ENCODE data around the gene ASB13. TPM values are rescaled to one million over a fixed set of nuclear protein-coding genes. Genes with fewer than 3 reads are reported as not detected.

ASB13 gene
- total RNA-seq, 2 experiments from 2014 or later = 9.0 to 10.1 TPM

DNA sequence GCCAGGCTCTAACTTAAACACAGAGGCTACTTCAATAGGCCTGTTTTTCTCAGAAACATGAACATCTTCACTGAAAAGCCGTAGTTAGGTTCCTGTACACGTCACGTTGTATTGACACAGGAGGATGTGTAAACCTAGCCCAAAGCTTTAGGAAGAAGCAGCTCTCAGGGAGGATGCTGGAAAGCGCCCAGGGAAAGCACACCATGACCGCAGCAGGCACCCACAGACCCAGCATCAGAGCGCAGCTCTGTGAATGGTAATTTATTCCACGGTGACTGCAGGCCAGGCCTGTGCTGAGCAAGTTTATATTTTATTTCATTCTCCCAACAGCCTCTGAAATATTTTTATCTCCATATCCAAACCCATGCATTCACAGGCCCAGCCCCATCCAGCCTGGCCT lies 51.1 kb downstream of the ASB13 start:
- ChIA-PET POLR2A (interaction anchor here (0.7 kb wide), 1 partner anchor 8 kb away, joined by 10 read pairs; no protein-coding TSS in a partner anchor), CTCF (interaction anchor here (1.0 to 1.3 kb wide), 2 partner anchors 8 to 195 kb away, joined by 3 read pairs; no protein-coding TSS in a partner anchor)

GRCh38 chr10:5614155-5614721 lies 52.2 kb downstream of the ASB13 start:
- CTCF ChIA-PET = interaction anchor here (1.3 kb wide), 1 partner anchor 9 kb away, joined by 3 read pairs; no protein-coding TSS in a partner anchor
- POLR2A ChIA-PET = no interaction called here

GRCh38 chr10:5613481-5614154 lies 52.8 kb downstream of the ASB13 start:
- CTCF ChIA-PET = no interaction called here
- POLR2A ChIA-PET = no interaction called here

DNA sequence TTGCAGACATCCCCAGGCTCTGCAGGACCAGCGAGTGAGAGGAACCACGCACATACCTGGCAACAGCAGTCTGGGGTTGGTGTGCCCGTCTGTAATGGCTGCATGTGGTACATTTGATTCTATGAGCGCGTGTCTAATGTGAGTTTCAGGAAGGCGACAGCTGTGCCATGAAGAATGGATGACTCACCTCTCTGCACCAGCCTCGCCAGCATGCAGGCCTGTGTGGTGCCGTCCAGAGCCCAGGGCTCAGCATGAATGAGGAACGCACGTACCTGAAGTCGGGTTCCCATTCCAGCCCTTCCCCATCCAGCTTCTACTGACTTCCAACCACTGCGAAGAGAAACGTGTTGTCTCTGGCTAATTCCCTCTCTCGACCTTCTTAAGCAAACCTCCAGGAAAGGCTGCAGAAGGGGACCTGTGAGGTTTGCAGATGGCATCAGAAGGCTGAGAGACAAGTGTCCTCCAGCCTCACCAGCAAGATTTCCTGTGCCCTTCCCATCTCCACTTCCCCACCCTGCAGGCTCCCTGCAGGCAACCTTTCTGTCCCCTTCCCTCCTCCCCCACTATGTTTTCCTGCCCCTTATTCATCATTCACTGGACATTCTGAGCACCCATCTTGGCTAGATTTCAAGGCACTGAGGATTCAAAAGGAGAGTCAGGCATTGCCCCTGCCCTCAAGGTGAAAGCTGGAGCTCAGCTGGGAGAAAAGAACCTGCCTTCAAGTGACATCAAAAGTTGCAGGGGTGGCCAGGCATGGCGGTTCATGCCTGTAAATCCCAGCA lies 54.3 kb downstream of the ASB13 start:
- CTCF ChIA-PET = no interaction called here
- POLR2A ChIA-PET = no interaction called here

GRCh38 chr10:5609952-5610616 lies 56.3 kb downstream of the ASB13 start:
- ChIA-PET POLR2A (no interaction called here), CTCF (no interaction called here)

GRCh38 chr10:5608608-5609220 lies 57.7 kb downstream of the ASB13 start:
- ChIA-PET CTCF (no interaction called here), POLR2A (no interaction called here)

- POLR2A ChIA-PET = no interaction called here
- CTCF ChIA-PET = no interaction called here
Observed at GRCh38 chr10:5607594-5607993, 58.8 kb downstream of the ASB13 start.

- CTCF ChIA-PET = no interaction called here
- POLR2A ChIA-PET = no interaction called here
Observed at GRCh38 chr10:5606864-5607263, 59.5 kb downstream of the ASB13 start.

- CTCF ChIA-PET = no interaction called here
- POLR2A ChIA-PET = no interaction called here
Observed at GRCh38 chr10:5606321-5606720, 60.1 kb downstream of the ASB13 start.

DNA sequence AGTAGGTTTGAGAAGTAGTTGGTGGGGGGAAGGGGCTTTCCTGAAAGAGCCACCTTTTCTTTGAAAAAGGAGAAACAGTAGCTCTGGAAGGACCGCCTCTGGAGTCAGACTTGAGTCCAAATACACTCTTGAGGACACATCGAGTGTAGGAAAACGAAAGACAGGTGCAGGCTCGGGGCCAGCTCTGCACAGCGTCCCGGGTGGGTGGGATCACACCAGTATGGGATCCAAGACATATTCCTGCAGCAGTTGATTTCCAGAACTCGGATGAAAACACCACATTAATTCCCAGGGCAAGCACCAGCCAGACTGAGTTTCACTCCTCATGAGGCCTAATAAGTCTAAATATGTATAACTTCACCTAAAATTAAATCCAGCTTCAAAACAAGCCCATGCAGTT lies 61.4 kb downstream of the ASB13 start:
- ChIA-PET POLR2A (no interaction called here), CTCF (interaction anchor here (0.6 kb wide), 1 partner anchor 1982 kb away, joined by 5 read pairs; no protein-coding TSS in a partner anchor)

- CTCF ChIA-PET = interaction anchor here (0.6 kb wide), 1 partner anchor 1981 kb away, joined by 5 read pairs; no protein-coding TSS in a partner anchor
- POLR2A ChIA-PET = no interaction called here
Observed at GRCh38 chr10:5604236-5604925, 62.0 kb downstream of the ASB13 start.

- ChIA-PET POLR2A (no interaction called here), CTCF (no interaction called here)
Observed at GRCh38 chr10:5603848-5604170, 62.6 kb downstream of the ASB13 start.

DNA sequence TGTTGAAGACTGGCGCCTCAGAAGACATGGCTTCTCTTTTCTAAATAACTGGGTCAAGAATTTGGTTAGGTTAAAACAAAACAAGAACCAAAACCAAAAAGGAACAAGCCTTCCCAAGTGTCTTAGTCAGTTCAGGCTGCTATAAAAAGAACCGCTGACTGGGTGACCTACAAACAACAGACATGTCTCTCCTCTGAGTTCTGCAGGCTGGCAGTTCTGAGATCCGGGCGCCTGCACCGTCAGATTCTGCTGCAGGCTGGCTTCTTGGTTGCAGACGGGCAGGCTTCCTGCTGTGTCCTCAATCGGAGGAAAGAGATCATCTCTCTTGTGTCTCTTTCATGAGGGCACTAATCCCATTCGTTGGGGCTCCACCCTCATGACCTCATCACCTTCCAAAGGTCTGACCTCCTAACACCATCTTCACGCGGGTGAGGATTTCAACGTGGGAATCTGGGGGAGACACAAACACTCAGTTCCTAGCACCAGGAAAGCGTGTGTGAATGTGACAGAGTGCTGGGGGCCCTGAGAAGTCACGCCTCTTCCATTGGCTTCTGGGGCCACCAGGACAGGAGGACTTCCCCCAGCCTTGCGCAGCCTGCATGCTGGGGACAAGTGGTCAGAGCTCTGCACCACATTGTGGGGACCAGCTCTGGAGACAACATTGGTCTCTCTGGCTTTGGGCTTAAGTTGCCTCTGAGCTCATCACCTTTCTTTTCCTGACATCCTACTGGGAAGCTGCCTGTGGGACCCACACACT lies 63.1 kb downstream of the ASB13 start:
- CTCF ChIA-PET = no interaction called here
- POLR2A ChIA-PET = no interaction called here

DNA sequence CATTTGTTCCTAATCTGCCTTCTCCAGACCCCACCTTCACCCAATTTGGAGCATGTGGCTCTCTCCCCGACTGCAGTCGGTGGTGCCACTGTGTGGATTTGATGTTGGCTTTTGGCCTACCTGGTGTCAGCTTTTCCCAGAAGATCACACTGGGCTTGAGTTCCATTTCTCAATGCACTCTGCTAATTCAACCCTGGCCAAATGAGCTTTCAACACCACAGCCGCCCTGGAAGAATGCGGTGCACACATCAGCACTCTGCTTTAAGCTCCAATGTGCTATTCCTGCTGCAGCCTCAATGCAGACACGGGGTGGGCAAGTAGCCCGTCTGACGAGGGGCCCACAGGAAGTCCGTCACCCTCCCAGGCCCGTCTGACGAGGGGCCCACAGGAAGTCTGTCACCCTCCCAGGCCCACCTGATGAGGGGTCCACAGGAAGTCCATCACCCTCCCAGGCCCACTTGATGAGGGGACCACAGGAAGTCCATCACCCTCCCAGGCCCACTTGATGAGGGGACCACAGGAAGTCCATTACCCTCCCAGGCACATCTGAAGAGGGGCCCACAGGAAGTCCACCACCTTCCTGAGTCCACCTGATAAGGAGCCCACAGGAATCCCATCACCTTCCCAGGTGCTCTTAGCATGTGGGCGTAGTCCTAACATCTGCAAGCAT lies 64.4 kb downstream of the ASB13 start:
- CTCF ChIA-PET = no interaction called here
- POLR2A ChIA-PET = no interaction called here

- CTCF ChIA-PET = no interaction called here
- POLR2A ChIA-PET = no interaction called here
Observed at GRCh38 chr10:5600908-5601307, 65.5 kb downstream of the ASB13 start.

GRCh38 chr10:5599613-5600520 lies 66.5 kb downstream of the ASB13 start:
- ChIA-PET POLR2A (no interaction called here), CTCF (interaction anchor here (1.4 kb wide), 1 partner anchor 20 kb away, joined by 4 read pairs; no protein-coding TSS in a partner anchor)

GRCh38 chr10:5598085-5598690 lies 68.2 kb downstream of the ASB13 start:
- ChIA-PET CTCF (interaction anchor here (1.4 kb wide), 1 partner anchor 22 kb away, joined by 4 read pairs; no protein-coding TSS in a partner anchor), POLR2A (no interaction called here)
